Ovary (tissue), 9 donors: ENCODE measurements around the gene MCOLN2. TPM values are rescaled to one million over a fixed set of nuclear protein-coding genes. Genes with fewer than 3 reads are reported as not detected.

Source experiments
- DNase-seq, 5 donors: peaks; one replicate each; pipeline ENCODE4 v3.0.0-alpha.2; 2019 to 2020
- H3K27ac ChIP-seq, 2 donors: fragments of 200-600 bp; one replicate each; pipeline versions ENCODE4 v1.5.1 to v1.8.0; 2019 to 2022
- H3K27me3 ChIP-seq: fragments of 200-600 bp; one replicate; pipeline ENCODE4 v1.8.0; 2022
- H3K36me3 ChIP-seq: fragments of 200-600 bp; sonication (generic); one replicate; pipeline ENCODE4 v1.5.1; 2019
- H3K4me1 ChIP-seq: one replicate; pipeline ENCODE4 v1.8.1; 2013; ENCODE audit warnings: mild to moderate bottlenecking, moderate library complexity; ENCODE audit not compliant: insufficient read depth
- H3K4me3 ChIP-seq: fragments of 200-600 bp; sonication (generic); one replicate; pipeline ENCODE4 v1.5.1; 2017
- H3K9me3 ChIP-seq, 2 donors: fragments of 200-600 bp in 1 of 2; sonication (generic) in 1 of 2; one replicate each; pipeline versions ENCODE4 v1.5.1 to v1.8.1; 2013 to 2019; ENCODE audit warnings: mild to moderate bottlenecking in 1 of 2, moderate library complexity in 1 of 2
- EP300 ChIP-seq: sonication (generic); formaldehyde crosslinking; IDR thresholded peaks from one replicate; pipeline ENCODE4 v1.6.1; 2017; ENCODE audit warnings: antibody characterized with exemption
- POLR2A ChIP-seq: fragments of 450-650 bp; IDR thresholded peaks from one replicate; pipeline ENCODE4 v1.6.1; 2017; ENCODE audit warnings: antibody characterized with exemption, mild to moderate bottlenecking, moderate library complexity
- WGBS, 3 donors: extraction: QIAGEN DNeasy Blood & Tissue Kit in 1 of 3; methylation state at CpG; one replicate each; pipeline versions ENCODE4 v1.1.5 to v1.1.7; 2013 to 2017; 5-methylcytosine and 5-hydroxymethylcytosine counted together
- intact Hi-C, 4 donors: fragments of 100-400 bp; cut with DNase I; formaldehyde crosslinking; loops; one replicate each; pipeline versions ENCODE4 v1.11.0 to v1.15.1; 2022 to 2023
- polyA plus RNA-seq, 2 donors: library from polyadenylated mRNA; stranded (reverse); fragments of 200-250 nt in 1 of 2; fragments of 350-450 nt in 1 of 2; fragmentation: Illumina TruSeq in 1 of 2; extraction: RNeasy Lipid Tissue Mini Kit (QIAGEN cat#74804) in 1 of 2; gene quantifications; one replicate each; pipeline ENCODE4 v1.2.3, GENCODE V29; 2013 to 2014
- total RNA-seq, 7 donors: library from RNA; depleted of rRNA in 2 of 7; stranded (reverse); fragments of >200 nt in 2 of 7; fragmentation: NEBNext Ultra II Directional in 3 of 7; extraction: Animal tissue kit (Norgen Biotek cat#: 25700) in 3 of 7; gene quantifications; one replicate each; pipeline versions ENCODE4 v1.1.0 to v1.2.4, GENCODE V29; 2016 to 2023
- TF ChIP-seq, protein P1 (sequence below), 3 donors: fragments of 450-650 bp in 2 of 3; fragments of 200-600 bp in 1 of 3; IDR thresholded peaks; one replicate each; pipeline versions ENCODE4 v1.5.1 to v1.8.0; 2016 to 2022; ENCODE audit warnings: antibody characterized with exemption in 3 of 3, mild to moderate bottlenecking in 1 of 3
- donor health status: DM: no; HTN: no; CAD: no; lungs with moderate emphysema.
- donor health status: DM: no; HTN: no; CAD: no.
- donor health status: Bipolar disorder and iron deficiency.
- donor health status: DM: yes; HTN: yes; CAD: no.
- donor health status: DM: no; HTN: no; CAD: no.
- donor health status: DM: yes; HTN: yes; CAD: no.

Gene MCOLN2
- total and polyA plus RNA-seq, 9 donors = 0.15 to 3.3 (median 0.60) TPM

GRCh38 chr1:84888753-84889152 lies 108.2 kb downstream of the MCOLN2 start:
- Histone ChIP-seq H3K36me3 (no peaks in the 10 kb centered on the region), H3K27ac (no peak overlapping the region), H3K4me3 (no peak overlapping the region), H3K27me3 (no peaks in the 10 kb centered on the region), H3K9me3 (no peaks in the 10 kb centered on the region), H3K4me1 (no peaks in the 10 kb centered on the region)
- intact Hi-C loops = no loop called here
- DNase-seq = no peak
- TF ChIP-seq EP300 (no peak), POLR2A (no peak)
- TF ChIP-seq, protein P1, sequence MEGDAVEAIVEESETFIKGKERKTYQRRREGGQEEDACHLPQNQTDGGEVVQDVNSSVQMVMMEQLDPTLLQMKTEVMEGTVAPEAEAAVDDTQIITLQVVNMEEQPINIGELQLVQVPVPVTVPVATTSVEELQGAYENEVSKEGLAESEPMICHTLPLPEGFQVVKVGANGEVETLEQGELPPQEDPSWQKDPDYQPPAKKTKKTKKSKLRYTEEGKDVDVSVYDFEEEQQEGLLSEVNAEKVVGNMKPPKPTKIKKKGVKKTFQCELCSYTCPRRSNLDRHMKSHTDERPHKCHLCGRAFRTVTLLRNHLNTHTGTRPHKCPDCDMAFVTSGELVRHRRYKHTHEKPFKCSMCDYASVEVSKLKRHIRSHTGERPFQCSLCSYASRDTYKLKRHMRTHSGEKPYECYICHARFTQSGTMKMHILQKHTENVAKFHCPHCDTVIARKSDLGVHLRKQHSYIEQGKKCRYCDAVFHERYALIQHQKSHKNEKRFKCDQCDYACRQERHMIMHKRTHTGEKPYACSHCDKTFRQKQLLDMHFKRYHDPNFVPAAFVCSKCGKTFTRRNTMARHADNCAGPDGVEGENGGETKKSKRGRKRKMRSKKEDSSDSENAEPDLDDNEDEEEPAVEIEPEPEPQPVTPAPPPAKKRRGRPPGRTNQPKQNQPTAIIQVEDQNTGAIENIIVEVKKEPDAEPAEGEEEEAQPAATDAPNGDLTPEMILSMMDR (IDR thresholded peaks at IDR 0.05) = no peak

- DNase-seq = no peak
- H3K36me3 ChIP-seq = no peaks in the 10 kb centered on the region
- no peaks in the 10 kb centered on the region for H3K9me3 ChIP-seq
- H3K27ac ChIP-seq = no peak overlapping the region
- WGBS, 3 donors = 87 to 90% (median 88%) methylated on average over 4 of the region's 4 CpGs
- no peaks in the 10 kb centered on the region for H3K27me3 ChIP-seq
- H3K4me3 ChIP-seq = no peak overlapping the region
- TF ChIP-seq, protein P1 (IDR thresholded peaks at IDR 0.05) = no peak
- TF ChIP-seq EP300 (no peak), POLR2A (no peak)
- H3K4me1 ChIP-seq = no peaks in the 10 kb centered on the region
- intact Hi-C loops = no loop called here
Observed at GRCh38 chr1:84887261-84887934, 109.5 kb downstream of the MCOLN2 start.

- no peak overlapping the region for H3K4me3 ChIP-seq
- no peak for DNase-seq
- TF ChIP-seq, protein P1 (IDR thresholded peaks at IDR 0.05) = no peak
- TF ChIP-seq POLR2A (no peak), EP300 (no peak)
- H3K9me3 ChIP-seq = no peaks in the 10 kb centered on the region
- H3K27ac ChIP-seq = no peak overlapping the region
- 23 to 48% (median 42%) methylated on average over 2 of the region's 2 CpGs for WGBS, 3 donors
- no peaks in the 10 kb centered on the region for H3K27me3 ChIP-seq
- no peaks in the 10 kb centered on the region for H3K36me3 ChIP-seq
- intact Hi-C loops = no loop called here
- no peaks in the 10 kb centered on the region for H3K4me1 ChIP-seq
Observed at GRCh38 chr1:84885469-84885868, 111.4 kb downstream of the MCOLN2 start.

DNA sequence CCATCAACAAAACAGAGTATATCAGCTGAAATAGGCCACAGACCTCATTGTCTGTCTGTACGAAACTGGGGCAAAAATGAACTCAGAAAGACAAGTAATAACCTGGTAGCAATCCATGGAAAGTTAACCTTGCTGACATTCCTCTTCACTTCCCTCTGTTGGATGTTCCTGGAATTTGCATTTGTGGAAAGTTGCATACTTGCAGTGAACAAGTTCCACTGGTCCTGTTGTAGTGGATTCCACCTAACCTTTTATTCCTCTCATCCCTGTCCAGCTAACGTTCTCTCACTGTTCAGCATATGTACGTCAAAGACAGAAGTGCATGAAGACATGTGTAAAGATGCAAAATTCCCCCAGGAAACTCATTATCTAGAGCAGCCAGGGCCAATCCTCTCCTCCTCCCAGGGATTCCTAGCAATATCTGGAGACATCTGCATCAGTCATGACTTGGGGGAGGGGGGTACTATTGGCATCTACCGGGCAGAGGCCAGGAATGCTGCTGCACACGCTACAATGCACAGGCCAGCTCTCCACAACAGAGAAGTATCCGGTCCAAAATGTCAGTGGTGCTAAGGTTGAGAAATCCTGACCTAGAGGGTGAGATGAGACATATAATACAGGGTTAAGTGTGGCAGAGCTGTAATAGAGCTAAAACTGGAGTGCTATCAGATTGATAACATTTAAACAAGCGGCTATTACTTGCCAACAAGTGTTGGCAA lies 112.1 kb downstream of the MCOLN2 start:
- Histone ChIP-seq H3K36me3 (no peaks in the 10 kb centered on the region), H3K4me1 (no peaks in the 10 kb centered on the region), H3K27ac (no peak overlapping the region), H3K4me3 (no peak overlapping the region), H3K9me3 (no peaks in the 10 kb centered on the region), H3K27me3 (no peaks in the 10 kb centered on the region)
- 45 to 51% (median 51%) methylated on average over 7 of the region's 7 CpGs for WGBS, 3 donors
- intact Hi-C loops = no loop called here
- no peak for TF ChIP-seq EP300
- DNase-seq = no peak

DNA sequence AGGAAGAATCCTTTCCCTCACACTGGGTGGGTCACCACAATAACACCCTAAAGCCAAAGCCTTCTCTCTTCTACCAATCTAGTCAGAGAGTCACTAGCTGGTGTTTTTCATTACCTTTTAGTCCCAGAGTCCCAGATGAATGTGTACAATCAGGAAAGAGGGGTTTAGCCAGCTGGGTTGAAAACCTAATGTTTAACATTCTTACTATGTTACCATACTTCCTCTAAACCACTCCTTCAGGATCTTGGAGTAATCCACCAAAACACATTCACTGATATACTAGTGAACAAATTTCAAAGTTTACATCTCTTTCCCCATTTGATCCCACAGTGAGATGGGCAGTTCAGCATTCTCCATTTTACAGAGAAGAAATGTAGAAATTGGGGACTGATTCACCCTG lies 113.6 kb downstream of the MCOLN2 start:
- no peak for DNase-seq
- Histone ChIP-seq H3K27me3 (no peaks in the 10 kb centered on the region), H3K9me3 (no peaks in the 10 kb centered on the region), H3K4me1 (no peaks in the 10 kb centered on the region), H3K27ac (no peak overlapping the region), H3K4me3 (no peak overlapping the region), H3K36me3 (no peaks in the 10 kb centered on the region)
- TF ChIP-seq POLR2A = no peak
- TF ChIP-seq EP300 = no peak
- TF ChIP-seq, protein P1 (IDR thresholded peaks at IDR 0.05) = no peak
- intact Hi-C loops = no loop called here
